OCI-LY7 (cell line): ENCODE data around the gene PIK3C2A. TPM values are rescaled to one million over a fixed set of nuclear protein-coding genes. Genes with fewer than 3 reads are reported as not detected.

Source experiments
- BruUV-seq: library from RNA; stranded (reverse); fragments of 400-500 nt; replicated peaks from 2 replicates; lab custom pipeline; 2021; lab: Mats Ljungman, UMichigan
- CTCF ChIA-PET: fragments of 300-600 bp; sonication (Branson Sonifier 250); formaldehyde crosslinking; loops from one replicate; lab custom pipeline; 2022; ENCODE audit warnings: antibody characterized with exemption; ENCODE audit not compliant: unreplicated experiment; lab: Charles Lee
- POLR2A ChIA-PET: fragments of 300-600 bp; sonication (Branson Sonifier 250); formaldehyde crosslinking; loops from one replicate; lab custom pipeline; 2022; ENCODE audit warnings: antibody characterized with exemption; lab: Charles Lee
- DNase-seq: peaks from one replicate; pipeline ENCODE4 v3.0.0-alpha.2; 2015; ENCODE audit warnings: low spot score
- H2AFZ ChIP-seq: fragments of 200-600 bp; sonication (generic), shearing (Covaris generic); 2 replicates; pipeline ENCODE4 v1.6.1; 2014; ENCODE audit warnings: mild to moderate bottlenecking, antibody characterized with exemption, low read length, moderate library complexity
- H3K27ac ChIP-seq: fragments of 200-600 bp; sonication (generic); 2 replicates; pipeline ENCODE4 v1.5.1; 2014; ENCODE audit warnings: mixed run types, low read depth, mild to moderate bottlenecking, moderate library complexity, low read length, inconsistent platforms; ENCODE audit not compliant: poor library complexity, severe bottlenecking
- H3K36me3 ChIP-seq: fragments of 200-600 bp; sonication (generic); 2 replicates; pipeline ENCODE4 v1.6.1; 2014; ENCODE audit warnings: mild to moderate bottlenecking, antibody characterized with exemption, low read length, moderate library complexity, mixed read lengths; ENCODE audit not compliant: insufficient read depth
- H3K4me1 ChIP-seq: fragments of 200-600 bp; sonication (generic); 2 replicates; pipeline ENCODE4 v1.5.1; 2014; ENCODE audit warnings: mild to moderate bottlenecking, low read length; ENCODE audit not compliant: insufficient read depth, poor library complexity, severe bottlenecking
- H3K4me2 ChIP-seq: fragments of 200-600 bp; sonication (generic); 2 replicates; pipeline ENCODE4 v1.6.1; 2014; ENCODE audit warnings: mild to moderate bottlenecking, low read length
- H3K4me3 ChIP-seq: fragments of 200-600 bp; sonication (generic); 2 replicates; pipeline ENCODE4 v1.5.1; 2014; ENCODE audit warnings: mild to moderate bottlenecking, low read depth, low read length; ENCODE audit not compliant: poor library complexity, severe bottlenecking
- H3K79me2 ChIP-seq: fragments of 200-600 bp; sonication (generic); 2 replicates; pipeline ENCODE4 v1.6.1; 2016; ENCODE audit warnings: low read depth, mild to moderate bottlenecking, low read length, moderate library complexity, mixed read lengths; ENCODE audit not compliant: insufficient read depth
- H3K9me2 ChIP-seq: fragments of 200-600 bp; sonication (generic); 2 replicates; pipeline ENCODE4 v1.6.1; 2016; ENCODE audit warnings: mild to moderate bottlenecking, low read length, mixed read lengths; ENCODE audit not compliant: insufficient read depth
- H3K9me3 ChIP-seq: fragments of 200-600 bp; sonication (generic); 2 replicates; pipeline ENCODE4 v1.6.1; 2014; ENCODE audit warnings: mild to moderate bottlenecking, mixed run types, low read length, mixed read lengths
- H4K20me1 ChIP-seq: fragments of 200-600 bp; sonication (generic); 2 replicates; pipeline ENCODE4 v1.6.1; 2014; ENCODE audit warnings: mild to moderate bottlenecking, antibody characterized with exemption, low read length, moderate library complexity, mixed read lengths; ENCODE audit not compliant: insufficient read depth
- EZH2phosphoT487 ChIP-seq: fragments of 200-600 bp; sonication (generic); IDR thresholded peaks from 2 replicates; pipeline ENCODE4 v1.6.1; 2018; ENCODE audit warnings: low read depth, borderline replicate concordance, mild to moderate bottlenecking, mixed run types, antibody characterized with exemption, low read length, moderate library complexity, mixed read lengths
- intact Hi-C: fragments of 100-400 bp; cut with micrococcal nuclease; formaldehyde crosslinking; loops from one replicate; pipeline ENCODE4 v1.10.0; 2022; ENCODE audit not compliant: unreplicated experiment
- total RNA-seq, 2 experiments: library from RNA; depleted of rRNA in 1 of 2; stranded (reverse); fragments of >200 nt in 1 of 2; shearing (Covaris generic) in 1 of 2; gene quantifications; 2 replicates each; pipeline ENCODE4 v1.2.3, GENCODE V29; 2014 to 2022
- TF ChIP-seq, protein P1 (sequence below): fragments of 200-600 bp; sonication (generic); conservative IDR thresholded peaks from 2 replicates; pipeline ENCODE4 v1.5.1; 2014; ENCODE audit warnings: mild to moderate bottlenecking, antibody characterized with exemption, low read length, moderate library complexity, mixed read lengths

The PIK3C2A gene
- total RNA-seq, 2 experiments from 2014 or later = 17.4 to 41.8 TPM

DNA sequence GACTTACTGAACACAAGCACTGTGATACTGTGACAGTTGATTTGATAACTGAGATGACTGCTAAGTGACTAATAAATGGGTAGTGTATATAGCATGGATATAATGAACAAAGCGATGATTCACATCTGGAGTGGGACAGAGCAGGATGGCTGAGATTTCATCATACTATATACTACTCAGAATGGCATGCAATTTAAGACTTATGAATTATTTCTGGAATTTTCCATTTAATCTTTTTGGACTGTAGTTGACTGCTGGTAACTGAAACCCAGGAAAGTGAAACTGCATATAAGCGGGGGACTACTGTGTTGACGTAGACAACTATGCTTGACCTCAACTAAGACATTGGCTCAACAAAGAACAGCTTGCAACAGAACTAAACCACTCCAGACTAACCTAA is 48.7 kb upstream of the PIK3C2A start:
- no peak overlapping the region for H2AFZ ChIP-seq
- H3K36me3 ChIP-seq = no peaks in the 10 kb centered on the region
- no peaks in the 10 kb centered on the region for H3K9me2 ChIP-seq
- intact Hi-C loops = no loop called here
- H3K4me2 ChIP-seq = no peak overlapping the region
- CTCF ChIA-PET = no interaction called here
- no peak overlapping the region for H3K27ac ChIP-seq
- no peaks in the 10 kb centered on the region for H3K4me1 ChIP-seq
- no peak overlapping the region for H3K4me3 ChIP-seq
- no TSS peak for BruUV-seq
- no peaks in the 10 kb centered on the region for H3K9me3 ChIP-seq
- no peaks in the 10 kb centered on the region for H3K79me2 ChIP-seq
- no peaks in the 10 kb centered on the region for H4K20me1 ChIP-seq
- TF ChIP-seq, protein P1, sequence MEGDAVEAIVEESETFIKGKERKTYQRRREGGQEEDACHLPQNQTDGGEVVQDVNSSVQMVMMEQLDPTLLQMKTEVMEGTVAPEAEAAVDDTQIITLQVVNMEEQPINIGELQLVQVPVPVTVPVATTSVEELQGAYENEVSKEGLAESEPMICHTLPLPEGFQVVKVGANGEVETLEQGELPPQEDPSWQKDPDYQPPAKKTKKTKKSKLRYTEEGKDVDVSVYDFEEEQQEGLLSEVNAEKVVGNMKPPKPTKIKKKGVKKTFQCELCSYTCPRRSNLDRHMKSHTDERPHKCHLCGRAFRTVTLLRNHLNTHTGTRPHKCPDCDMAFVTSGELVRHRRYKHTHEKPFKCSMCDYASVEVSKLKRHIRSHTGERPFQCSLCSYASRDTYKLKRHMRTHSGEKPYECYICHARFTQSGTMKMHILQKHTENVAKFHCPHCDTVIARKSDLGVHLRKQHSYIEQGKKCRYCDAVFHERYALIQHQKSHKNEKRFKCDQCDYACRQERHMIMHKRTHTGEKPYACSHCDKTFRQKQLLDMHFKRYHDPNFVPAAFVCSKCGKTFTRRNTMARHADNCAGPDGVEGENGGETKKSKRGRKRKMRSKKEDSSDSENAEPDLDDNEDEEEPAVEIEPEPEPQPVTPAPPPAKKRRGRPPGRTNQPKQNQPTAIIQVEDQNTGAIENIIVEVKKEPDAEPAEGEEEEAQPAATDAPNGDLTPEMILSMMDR = no peak
- no peak for TF ChIP-seq EZH2phosphoT487
- no peak for DNase-seq
- POLR2A ChIA-PET = interaction anchor here (0.7 kb wide), 1 partner anchor 59 kb away, joined by 3 read pairs; no protein-coding TSS in a partner anchor

DNA sequence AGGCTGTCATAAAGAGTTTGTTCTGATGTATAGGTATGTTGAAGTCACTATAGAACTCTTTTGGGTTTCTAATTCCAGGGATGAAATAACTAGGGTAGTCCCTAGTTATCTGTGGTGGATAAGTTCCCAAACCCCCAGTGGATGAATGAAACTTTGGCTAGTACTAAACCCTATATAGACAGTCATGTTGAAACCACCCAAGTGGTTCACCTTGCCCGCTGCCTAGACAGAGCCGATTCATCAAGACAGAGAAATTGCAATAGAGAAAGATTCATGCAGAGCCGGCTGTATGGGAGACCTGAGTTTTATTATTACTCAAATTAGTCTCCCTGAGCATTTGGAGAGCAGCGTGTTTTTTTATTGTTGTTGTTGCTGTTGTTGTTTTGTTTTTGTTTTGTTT is 44.9 kb upstream of the PIK3C2A start:
- Histone ChIP-seq H2AFZ (no peak overlapping the region), H3K4me2 (no peak overlapping the region), H4K20me1 (no peaks in the 10 kb centered on the region), H3K27ac (no peak overlapping the region), H3K9me2 (no peaks in the 10 kb centered on the region), H3K36me3 (no peaks in the 10 kb centered on the region), H3K9me3 (no peaks in the 10 kb centered on the region), H3K4me3 (no peak overlapping the region), H3K4me1 (no peaks in the 10 kb centered on the region), H3K79me2 (no peaks in the 10 kb centered on the region)
- intact Hi-C loops = no loop called here
- CTCF ChIA-PET = no interaction called here
- POLR2A ChIA-PET = no interaction called here
- no peak for DNase-seq
- TF ChIP-seq, protein P1 = no peak
- no peak for TF ChIP-seq EZH2phosphoT487
- no TSS peak for BruUV-seq

DNA sequence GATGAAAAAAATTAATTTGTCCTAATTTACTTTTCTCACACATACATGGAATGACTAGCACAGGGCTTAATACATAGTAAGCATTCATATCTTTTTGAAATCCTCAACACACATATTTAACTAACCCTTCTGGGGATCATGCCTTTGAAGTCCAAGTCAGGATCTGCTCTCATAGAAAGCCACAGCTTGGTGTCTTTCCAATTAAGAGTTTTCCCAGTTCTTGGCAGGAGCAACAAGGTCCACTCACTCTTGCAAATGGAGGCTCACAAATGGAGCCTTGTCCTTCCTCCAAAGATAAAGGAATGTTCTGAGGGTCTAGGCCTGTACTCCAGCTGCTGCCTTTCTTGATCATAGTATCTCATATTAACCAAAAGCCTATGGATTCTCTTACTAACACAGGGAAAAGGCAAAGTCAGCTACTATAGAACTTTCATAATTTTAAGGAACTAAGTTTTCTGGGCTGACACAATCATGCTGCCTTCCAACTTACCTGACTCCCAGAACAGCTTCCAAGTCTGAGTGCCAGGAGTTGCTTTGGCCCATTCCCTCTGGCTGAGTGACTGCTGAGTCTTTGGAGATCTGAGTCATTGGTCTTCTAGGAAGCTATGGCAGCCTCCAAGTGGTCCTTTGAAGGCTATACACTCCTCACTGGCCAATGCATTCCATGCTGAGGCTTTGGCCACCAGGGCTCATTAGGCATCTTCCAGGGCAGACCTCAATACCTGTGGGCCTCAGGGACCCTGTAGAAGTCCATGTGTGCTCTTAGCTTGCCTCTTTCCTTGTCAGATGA is 43.0 kb upstream of the PIK3C2A start:
- Histone ChIP-seq H2AFZ (no peak overlapping the region), H3K9me2 (no peaks in the 10 kb centered on the region), H3K79me2 (no peaks in the 10 kb centered on the region), H3K4me2 (no peak overlapping the region), H3K36me3 (no peaks in the 10 kb centered on the region), H3K4me3 (no peak overlapping the region), H4K20me1 (no peaks in the 10 kb centered on the region), H3K4me1 (no peaks in the 10 kb centered on the region), H3K27ac (no peak overlapping the region), H3K9me3 (no peaks in the 10 kb centered on the region)
- POLR2A ChIA-PET = interaction anchor here (0.6 kb wide), 1 partner anchor 20 kb away, joined by 4 read pairs; no protein-coding TSS in a partner anchor
- intact Hi-C loops = no loop called here
- TF ChIP-seq, protein P1 = no peak
- no peak for TF ChIP-seq EZH2phosphoT487
- no TSS peak for BruUV-seq
- no peak for DNase-seq
- CTCF ChIA-PET = no interaction called here
